ENCODE measurements around the gene ZNF444.
A peak's percentile ranks its signal among the peaks of the same experiment; 100 is the strongest.
"Not testable (repeated sequence)": the region's sequence is repeated elsewhere in the genome, so short reads cannot be mapped to it uniquely, and the experiment has no call there.

The ZNF444 gene

DNA sequence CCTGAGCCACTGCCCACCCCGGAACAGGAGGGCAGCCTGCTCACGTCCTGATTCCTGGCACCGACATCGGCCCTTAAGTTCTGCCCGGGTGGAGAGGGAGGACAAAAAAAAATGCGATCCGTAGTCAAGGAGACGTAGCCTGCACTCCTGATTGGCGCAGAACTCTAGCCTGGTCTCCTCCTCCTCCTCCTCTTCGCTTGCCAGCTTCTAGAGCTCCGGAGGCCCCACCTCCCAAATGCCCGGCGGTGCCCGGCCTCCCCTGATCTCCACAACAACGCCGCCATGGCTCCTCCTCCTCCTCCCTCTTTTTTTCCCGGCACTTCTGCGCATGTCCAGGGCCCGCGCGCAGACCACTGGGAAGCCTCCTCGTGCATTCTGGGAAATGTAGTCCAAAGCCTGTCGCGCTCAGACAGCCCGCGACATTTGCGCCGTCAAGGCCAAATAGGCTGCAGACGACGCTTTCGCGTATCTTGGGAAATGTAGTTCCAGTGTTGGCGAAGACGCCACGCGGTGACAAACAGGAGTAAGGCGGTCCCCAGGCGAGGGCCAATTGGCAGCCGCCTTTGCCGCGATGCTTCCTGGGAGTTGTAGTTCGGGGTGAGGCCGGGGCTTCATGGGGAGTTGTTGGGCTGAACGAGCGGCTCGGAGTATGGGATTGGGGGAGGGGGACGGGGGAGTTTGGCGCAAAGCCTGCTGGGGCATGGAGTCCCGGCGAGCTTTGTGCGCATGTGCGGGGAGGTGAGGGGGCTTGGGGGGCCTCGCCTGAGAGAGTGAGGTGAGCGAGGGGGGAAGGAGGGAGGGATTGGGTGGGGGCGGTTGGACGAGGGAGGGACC lies at the start of gene ZNF444:
ZNF444 (plus strand) TSS at position 705 of the 834 bp plus-strand sequence. CDS start 5,625 bp downstream, outside the sequence.
- peak; percentile 100 for DNase-seq

DNA sequence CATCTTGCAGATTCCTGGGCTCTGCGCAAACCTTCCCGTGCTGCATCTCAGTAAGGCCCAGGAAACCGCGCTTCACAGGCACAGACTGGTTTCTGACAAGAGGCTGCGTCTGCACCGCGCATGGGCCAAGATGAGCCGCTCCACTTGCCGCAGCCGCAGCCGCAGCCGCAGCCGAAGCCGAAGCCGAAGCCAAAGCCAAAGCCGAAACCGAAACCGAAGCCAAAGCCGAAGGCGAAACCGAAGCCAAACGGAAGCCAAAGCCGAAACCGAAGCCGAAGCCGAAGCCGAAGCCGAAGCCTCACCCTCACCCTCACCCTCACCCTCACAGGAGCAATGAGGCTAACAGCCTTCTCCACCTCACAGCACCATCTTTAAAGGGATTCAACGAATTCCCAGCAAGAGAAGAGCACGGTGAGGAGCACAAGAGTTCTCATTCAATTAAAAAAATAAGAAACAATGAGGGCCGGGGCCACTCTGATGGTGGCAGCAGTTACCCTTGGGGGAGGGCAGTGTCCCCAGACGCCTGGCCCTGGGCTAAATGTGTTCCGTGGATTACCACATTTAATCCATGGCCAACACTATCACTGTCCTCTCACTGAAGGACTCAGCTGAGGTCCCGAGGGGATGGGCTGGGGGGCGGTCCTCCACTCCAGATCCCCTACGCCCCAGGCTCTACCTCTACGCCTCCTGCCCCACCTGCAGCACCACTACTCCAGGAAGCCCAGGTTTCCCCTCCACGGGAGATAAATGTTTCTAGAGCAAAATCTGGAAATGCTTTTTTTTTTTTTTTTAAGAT lies 49.1 kb upstream of the ZNF444 start:
- DNase-seq: no peak

DNA sequence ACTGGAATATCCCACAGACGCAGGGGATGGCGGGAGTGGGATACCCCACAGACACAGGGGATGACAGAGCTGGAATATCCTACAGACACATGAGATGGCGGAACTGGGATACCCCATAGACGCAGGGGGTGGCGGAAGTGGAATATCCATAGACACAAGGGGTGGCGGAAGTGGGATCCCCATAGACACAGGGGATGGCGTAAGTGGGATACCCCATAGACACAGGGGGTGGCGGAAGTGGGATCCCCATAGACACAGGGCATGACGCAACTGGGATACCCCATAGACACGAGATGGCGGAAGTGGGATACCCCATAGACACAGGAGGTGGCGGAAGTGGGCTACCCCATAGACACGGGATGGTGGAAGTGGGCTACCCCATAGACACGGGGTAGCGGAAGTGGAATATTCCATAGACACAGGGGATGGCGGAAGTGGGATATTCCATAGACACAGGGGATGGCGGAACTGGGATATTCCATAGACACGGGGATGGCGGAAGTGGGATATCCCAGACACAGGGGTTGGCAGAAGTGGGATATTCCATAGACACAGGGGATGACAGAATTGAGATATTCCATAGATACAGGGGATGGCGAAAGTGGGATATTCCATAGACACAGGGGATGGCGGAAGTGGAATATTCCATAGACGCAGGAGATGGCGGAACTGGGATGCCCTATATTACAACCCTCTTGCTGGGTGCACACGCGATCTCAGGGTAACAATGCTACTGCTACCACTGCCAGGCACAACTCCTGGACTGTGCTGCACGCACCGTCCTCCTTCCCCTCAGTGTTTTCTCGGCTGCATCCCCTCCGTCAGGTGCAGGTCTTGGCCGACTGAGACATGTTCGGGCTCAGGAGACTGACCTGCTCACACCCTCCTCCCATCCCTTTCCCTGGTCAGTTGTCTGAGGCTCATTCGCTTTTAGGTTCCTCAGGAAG lies 48.1 kb upstream of the ZNF444 start:
- DNase-seq: no peak

GRCh38 chr19:56094449-56094848 lies 46.6 kb upstream of the ZNF444 start:
- no peak for DNase-seq

- DNase-seq: no peak
Observed at GRCh38 chr19:56096665-56097064, 44.4 kb upstream of the ZNF444 start.

DNA sequence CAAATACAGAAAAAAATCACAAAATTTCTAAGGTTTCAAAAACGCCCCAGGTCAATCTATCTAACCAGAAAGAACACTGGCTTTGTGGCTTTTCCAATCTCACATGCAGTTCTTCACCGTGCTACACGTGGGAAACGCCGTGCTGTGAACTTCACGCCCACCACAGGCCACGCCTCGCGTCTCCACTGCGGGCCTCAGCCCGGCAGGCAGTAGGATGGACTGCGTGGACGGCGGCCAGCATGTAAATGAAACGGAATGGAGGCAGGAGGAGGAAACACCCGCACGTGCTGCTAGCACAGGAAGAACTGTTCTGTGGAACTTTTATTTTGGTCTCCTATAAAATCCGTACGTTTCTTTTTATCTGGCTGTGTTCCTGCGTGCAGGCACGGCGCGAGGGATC lies 43.8 kb upstream of the ZNF444 start:
- DNase-seq: no peak

DNA sequence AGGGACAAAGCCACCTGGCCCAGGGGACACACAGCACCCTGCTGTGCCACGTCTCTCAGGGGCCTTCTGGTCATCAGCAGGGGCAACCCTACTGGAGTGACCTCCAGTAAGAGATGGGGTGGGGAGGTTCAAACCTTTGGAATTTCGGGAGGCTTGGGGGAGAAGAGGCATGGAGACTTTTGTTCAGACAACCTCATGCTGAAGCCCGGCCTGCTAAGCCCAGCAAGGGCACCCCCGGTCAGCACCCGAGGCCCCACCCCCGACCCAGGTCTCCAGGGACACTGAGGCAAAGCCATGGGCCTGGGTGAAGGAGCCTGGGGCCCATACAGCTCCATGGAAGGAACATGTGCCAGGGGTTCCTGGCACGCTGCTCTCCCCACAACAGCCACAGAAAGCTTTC lies 43.3 kb upstream of the ZNF444 start:
- no peak for DNase-seq

- not testable (repeated sequence) for DNase-seq
Observed at GRCh38 chr19:56098237-56098636, 42.9 kb upstream of the ZNF444 start.

DNA sequence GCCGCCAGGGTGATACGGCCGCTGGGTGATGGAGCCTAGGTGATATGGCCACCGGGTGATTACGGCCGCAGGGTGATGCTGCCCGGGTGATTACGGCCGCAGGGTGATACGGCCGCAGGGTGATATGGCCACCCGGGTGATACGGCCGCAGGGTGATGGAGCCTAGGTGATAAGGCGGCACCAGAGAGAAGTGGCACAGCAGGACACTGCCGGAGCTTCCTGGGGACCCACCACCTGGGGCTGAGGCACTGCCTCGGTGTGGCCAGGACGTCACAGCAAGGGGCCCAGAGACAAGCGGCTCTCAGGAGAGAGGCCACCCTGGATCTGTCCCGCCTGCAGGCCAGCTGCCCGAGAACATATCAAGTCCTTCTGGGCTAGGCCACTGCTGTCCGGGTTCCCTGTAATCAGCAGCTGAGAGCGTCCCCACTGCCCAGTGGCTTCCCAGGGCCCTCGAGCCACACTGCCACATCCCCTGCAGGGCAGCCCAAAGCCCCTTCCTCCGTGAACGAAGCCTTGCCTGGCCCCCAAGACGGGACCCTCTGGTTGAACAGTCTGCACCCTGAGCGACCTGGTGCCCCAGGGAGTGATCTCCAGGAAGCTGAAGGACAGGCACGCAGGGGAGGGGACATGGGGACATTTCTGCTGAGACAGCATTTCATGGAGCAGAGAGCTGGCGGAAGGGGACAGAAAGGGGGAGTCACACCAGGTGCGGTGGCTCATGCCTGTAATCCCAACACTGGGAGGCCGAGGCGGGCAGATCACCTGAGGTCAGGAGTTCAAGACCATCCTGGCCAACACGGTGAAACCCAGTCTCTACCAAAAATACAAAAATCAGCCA lies 42.1 kb upstream of the ZNF444 start:
- DNase-seq: no peak

DNA sequence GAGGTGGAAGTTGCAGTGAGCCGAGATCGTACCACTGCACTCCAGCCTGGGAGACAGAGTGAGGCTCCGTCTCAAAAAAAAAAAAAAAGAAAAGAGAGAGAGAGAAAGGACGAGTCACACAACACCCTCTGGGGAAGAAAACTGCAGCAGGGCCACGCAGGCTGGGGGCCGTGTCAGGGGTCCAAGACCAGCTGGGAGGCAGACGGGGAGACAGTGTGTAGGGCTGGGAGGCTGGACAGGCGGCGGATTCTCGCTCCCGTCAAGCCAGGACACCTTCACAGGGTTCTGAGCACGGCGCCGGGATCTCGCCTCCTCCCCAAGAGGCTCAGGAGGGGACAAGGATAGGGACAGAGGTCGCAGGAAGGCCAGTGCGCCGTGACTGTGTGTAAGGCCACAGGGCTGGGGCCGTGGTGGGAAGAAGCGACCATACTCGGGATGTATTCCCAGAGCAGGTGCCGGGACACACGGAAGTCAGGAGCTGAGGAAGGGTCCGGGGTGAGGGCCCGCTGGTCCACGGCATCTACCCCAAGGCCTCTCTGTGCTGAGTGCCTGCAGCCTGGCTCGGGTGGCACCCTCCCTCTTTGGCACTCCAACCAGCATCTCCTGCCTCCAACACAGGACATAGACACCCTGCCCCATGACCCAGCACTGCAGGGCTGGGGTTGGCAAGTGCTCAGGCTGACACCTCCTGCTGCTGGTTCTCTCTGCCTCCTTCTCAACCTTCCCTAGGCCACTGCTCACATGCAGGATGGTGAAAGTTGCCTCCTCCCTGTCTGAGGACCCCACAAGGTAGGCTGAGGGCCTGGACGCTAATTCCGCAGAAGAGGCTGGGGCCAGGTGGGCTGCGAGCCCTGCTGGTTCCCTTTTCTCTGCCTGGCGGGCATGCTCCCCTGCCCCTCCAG lies 41.2 kb upstream of the ZNF444 start:
- DNase-seq: no peak

- no peak for DNase-seq
Observed at GRCh38 chr19:56101095-56101494, 40.0 kb upstream of the ZNF444 start.

GRCh38 chr19:56101746-56102535 lies 39.1 kb upstream of the ZNF444 start:
- no peak for DNase-seq

DNA sequence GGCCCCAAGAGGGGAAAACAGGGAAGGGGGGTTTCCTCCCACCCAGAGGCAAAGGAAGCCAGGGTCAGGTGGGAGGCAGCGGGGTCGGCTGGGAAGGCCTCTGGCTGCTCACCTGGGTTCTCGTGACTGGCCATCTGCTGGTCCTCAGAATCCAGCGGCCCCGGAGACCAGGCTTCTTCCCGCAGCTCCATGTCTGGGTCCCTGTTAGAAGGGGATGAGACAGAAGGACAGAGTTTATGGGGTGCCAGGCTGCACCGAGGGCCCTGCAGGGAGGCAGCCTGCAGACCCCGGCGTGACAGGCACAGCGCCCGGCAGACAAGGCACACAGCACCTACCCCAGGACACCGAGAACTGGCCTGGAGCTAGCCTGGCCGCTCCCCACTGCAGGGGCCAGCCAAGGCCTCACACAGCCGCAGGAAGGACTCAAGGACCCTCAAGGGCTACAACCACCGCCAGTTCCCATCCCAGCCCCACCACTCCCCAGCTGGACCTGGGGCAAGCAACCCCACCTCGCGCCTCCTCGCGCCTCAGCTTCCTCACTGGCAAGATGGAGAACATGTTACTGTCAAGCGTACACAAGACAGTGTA lies 38.0 kb upstream of the ZNF444 start:
- DNase-seq: no peak

DNA sequence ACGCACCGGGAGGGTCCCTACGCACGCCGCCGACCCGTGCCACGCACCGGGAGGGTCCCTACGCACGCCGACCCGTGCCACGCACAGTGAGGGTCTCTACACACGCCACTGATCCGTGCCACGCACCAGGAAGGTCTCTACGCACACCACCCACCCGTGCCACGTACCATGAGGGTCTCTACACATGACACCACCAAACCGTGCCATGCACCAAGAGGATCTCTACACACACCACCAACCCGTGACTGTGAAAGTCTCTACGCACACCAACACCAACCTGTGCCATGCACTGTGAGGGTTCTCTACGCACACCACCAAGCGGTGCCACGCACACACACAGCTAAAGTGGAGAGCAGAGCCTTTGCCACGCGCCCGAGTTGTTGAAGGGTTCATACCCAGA lies 36.7 kb upstream of the ZNF444 start:
- DNase-seq: no peak

DNA sequence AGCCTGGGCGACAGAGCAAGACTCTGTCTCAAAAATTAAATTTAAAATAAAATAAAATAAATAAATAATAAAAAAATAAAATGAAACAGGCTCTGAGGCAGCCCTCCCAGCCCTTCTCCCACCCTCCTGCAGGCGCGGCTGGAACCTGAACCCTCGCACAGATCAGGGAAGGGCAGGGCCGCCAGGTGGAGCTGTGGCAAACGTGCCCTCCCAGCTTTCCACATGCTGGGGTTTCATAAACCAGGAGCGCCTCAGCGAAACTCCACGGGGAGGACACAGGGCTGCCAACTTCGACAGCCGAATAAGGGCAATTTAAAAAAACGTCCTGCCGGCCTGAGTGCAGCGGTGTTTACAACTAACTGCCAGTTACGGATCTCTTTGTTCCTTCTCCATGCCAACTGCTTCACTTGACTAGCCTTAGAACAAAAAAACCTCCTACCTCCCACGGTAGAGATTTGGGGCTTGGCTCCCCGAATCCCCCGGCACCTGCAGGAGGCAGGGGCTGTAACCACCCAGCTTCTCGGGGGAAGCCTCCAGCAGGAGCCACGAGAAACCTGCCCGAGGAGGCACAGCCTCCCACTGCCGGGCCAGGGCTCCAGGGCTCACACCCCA lies 35.9 kb upstream of the ZNF444 start:
- peak in 1 of 2 experiments; percentile 43 for DNase-seq

DNA sequence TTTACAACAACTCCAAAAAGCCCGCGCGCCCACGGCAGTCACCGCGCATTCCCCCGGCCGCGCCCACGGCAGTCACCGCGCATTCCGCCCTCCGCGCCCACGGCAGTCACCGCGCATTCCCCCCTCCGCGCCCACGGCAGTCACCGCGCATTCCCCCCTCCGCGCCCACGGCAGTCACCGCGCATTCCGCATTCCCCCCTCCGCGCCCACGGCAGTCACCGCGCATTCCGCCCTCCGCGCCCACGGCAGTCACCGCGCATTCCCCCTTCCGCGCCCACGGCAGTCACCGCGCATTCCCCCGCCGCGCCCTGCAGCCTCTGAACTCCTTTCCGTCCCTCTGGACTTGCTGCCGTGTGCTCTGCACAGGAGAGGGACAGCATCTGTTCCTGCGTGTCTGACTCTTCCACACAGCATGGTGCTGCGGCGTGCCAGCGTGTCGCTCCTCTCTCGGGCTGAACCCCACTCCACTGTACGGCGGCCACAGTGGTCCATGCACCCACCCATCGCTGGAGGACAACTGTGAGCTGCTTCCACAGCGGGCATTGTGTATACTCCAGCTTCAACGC lies 35.2 kb upstream of the ZNF444 start:
- DNase-seq: not testable (repeated sequence)

DNA sequence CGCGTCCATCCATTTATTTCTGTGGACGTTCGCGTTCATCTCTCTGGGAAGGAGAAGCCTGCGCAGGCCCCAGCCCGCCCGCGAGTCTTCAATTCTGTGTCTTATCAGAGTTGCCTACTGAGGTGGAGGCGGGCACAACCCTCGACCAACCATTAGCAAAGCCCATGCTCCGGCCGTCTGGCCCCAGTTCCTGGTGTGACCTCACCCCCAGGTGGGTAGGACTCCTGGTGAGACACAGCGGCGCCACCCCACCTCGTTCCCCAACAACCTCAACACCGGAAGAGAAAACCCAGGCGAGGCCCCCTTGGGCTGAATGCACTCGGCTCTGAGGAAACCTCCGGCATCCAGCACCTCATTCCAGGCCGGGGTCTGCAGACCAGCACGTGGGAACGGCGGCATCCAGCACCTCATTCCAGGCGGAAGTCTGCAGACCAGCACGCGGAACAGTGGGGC lies 34.7 kb upstream of the ZNF444 start:
- no peak for DNase-seq

- no peak for DNase-seq
Observed at GRCh38 chr19:56106993-56107392, 34.1 kb upstream of the ZNF444 start.

Data from NCI-H1930 (cell line).